ENCODE measurements around the gene CNOT1.

Gene CNOT1

DNA sequence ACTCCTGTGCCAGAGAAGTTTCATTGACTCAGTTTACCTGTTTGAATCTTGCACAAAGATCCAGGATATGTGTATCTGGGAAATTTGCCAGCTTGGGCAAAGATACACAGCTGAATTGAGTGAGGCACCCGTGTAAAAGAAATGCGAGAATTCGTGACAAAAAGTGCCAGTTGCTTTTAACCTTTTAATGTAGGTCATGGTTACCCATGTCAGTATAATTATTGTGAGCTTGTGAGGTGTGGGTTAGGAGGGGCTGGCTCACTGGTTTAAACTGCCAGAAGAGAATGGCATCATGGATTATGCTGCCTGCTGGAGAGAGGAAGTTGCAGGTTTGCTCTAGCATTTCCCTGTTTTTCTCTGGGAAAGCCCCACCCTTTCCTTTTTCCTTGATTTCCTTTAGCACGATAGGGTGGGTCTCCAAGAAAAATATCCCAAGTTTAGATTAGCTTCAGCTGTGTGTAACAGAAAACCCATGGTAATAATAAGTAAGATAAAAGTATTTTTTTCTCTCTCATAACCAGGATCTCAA is 154.5 kb downstream of the CNOT1 start:
- DNase-seq: no peak

DNA sequence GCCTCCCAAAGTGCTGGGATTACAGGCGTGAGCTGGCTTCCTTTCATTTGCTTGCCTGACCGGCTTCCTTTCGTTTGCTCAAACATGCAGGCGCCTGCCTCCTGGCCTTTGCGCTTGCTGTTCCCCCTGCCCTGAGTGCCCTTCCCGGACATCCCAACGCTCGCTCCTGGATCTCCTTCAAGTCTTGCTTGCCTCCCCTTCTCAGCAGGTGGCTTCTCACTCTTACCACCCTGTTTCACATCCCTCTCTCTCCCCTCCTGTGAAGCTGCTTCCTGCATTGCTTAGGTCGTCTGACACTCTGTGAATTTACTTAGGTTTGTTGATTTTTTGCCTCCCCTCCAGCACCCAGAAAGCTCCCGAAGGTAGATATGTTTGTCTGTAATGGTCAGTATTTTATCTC is 155.3 kb downstream of the CNOT1 start:
- no peak for DNase-seq

DNA sequence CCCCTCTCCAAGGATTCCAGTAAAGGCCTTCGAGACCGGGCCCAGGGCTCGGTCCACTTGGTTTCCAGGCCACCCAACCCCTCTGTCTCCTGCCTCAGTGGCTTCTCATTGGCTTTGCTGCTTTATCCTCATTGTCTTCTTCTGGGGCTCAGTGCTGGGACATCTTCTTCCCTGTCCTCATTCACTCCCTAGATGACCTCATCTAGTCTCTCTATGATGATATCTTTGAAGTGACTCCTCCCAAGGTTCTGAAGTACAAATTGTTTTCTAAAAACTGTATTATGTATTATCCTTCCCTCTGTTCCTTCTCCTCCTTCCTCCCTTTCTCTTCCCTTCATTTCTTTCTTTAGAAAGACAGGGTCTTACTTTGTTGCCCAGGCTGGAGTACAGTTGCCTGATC is 156.8 kb downstream of the CNOT1 start:
- no peak for DNase-seq

DNA sequence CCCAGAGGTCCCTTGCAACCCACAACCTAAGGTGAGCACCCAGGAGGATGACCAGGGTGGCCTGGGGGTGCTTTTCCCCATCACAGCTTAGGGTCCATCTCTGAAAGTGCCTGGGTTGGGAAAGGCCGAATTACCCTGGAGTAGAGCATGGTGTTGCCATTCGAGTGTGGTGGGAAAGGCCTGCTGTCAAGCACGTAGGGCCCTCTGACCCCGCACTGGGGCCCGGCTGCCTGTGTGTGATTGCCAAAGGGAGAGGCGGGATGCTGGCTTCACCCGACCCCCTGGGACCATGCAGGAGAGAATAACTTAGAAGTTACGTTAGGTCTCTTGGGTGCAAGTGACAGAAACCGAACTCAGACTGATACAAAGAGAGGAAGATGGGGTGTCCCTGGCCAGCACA is 157.4 kb downstream of the CNOT1 start:
- DNase-seq: no peak

DNA sequence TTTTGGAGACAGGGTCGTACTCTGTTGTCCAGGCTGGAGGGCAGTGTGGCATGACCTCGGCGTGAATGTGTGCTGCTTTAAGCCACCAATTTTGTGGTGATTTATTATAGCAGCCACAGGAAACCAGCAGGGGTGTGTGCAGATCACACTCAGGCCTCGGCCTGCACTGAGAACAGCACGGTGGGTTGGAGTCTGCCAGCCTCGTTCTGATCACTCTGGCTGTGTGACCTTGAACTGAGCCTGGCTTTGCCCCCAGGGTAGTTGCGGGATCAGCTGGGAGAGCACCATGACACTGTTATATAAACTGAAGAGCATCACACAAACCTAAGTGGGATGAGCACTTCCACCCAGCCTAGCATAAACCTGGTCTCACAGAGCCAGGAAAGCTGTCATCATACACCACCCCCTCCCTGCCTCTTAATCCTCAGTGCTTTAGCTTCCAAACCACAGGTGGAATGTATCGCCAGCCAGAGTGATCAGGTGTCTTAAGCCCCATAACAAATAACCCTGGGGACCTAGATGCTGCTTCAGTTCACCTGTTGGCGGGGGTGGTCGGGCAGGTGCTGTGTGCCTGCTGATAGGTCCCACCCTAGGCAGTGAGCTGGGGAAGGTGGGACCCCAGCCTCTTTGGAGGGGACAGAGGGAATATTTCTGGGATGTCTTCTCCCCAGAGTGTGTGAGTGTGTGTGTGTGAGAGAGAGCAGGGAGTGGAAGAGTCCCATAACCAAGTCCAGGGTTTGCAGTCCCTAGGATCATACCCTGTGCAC is 158.2 kb downstream of the CNOT1 start:
- no peak for DNase-seq

Measured in NCI-H345 (cell line).